ENCODE measurements around the gene FIGN.

GRCh38 chr2:163713534-163714311 is 22.1 kb downstream of the FIGN start:
- TF ChIP-seq CTCF (IDR thresholded peaks at IDR 0.05) (no peak), ZFX (IDR thresholded peaks at IDR 0.05; ENCODE audit: borderline replicate concordance) (no peak)
